Thyroid gland (tissue), 4 donors: ENCODE data around the gene USP19. TPM values are rescaled to one million over a fixed set of nuclear protein-coding genes. Genes with fewer than 3 reads are reported as not detected.

Experiments
- DNase-seq, 2 donors: peaks; one replicate each; pipeline ENCODE4 v3.0.0-alpha.2; 2019
- H3K27ac ChIP-seq, 3 donors: fragments of 200-600 bp; sonication (generic); 1 replicate in 2 of 3; 2 replicates in 1 of 3; pipeline ENCODE4 v1.5.1; 2016 to 2019; ENCODE audit warnings: mild to moderate bottlenecking in 1 of 3, moderate library complexity in 1 of 3
- H3K27me3 ChIP-seq: fragments of 200-600 bp; sonication (generic); one replicate; pipeline ENCODE4 v1.5.1; 2019
- H3K36me3 ChIP-seq, 2 donors: fragments of 200-600 bp; sonication (generic); one replicate each; pipeline ENCODE4 v1.5.1; 2016 to 2019
- H3K4me1 ChIP-seq, 2 donors: fragments of 200-600 bp; sonication (generic); one replicate each; pipeline ENCODE4 v1.5.1; 2017 to 2019
- H3K4me3 ChIP-seq, 3 donors: fragments of 200-600 bp; sonication (generic); replicated peaks in 1 of 3; 1 replicate in 2 of 3; 2 replicates in 1 of 3; pipeline ENCODE4 v1.5.1; 2016; ENCODE audit warnings: mild to moderate bottlenecking in 1 of 3
- H3K9me3 ChIP-seq: fragments of 200-600 bp; sonication (generic); one replicate; pipeline ENCODE4 v1.5.1; 2017
- CTCF ChIP-seq, 6 experiments: fragments of 200-600 bp in 3 of 6; fragments of 450-650 bp in 3 of 6; sonication (generic) in 3 of 6; IDR thresholded peaks; one replicate each; pipeline ENCODE4 v1.5.1; 2016 to 2019; ENCODE audit warnings: antibody characterized with exemption in 6 of 6, mild to moderate bottlenecking in 2 of 6, inconsistent platforms in 1 of 6, moderate library complexity in 1 of 6
- POLR2A ChIP-seq, 2 donors: fragments of 450-650 bp; IDR thresholded peaks; one replicate each; pipeline ENCODE4 v1.6.1; 2017; ENCODE audit warnings: antibody characterized with exemption in 2 of 2, mild to moderate bottlenecking in 2 of 2, moderate library complexity in 1 of 2
- WGBS, 2 donors: methylation state at CpG; one replicate each; pipeline ENCODE4 v1.1.5; 2017; 5-methylcytosine and 5-hydroxymethylcytosine counted together
- intact Hi-C: fragments of 100-400 bp; cut with DNase I; formaldehyde crosslinking; loops from one replicate; pipeline ENCODE4 v1.15.1; 2023
- total RNA-seq, 4 donors: library from RNA; depleted of rRNA; stranded (reverse); fragments of >200 nt; gene quantifications; one replicate each; pipeline ENCODE4 v1.2.3, GENCODE V29; 2016

Gene USP19
- total RNA-seq, 4 donors from 2014 or later = 72.3 to 104 (median 77.4) TPM

- H3K4me1 ChIP-seq = peaks cover 15 to 19% of the 10 kb centered on the region in 2 donors
- 3 to 4% methylated on average over 25 to 30 of the region's 30 CpGs for WGBS, 2 donors
Observed at GRCh38 chr3:49133226-49133951, 12.8 kb upstream of the USP19 start.

GRCh38 chr3:49132437-49133225 lies 12.0 kb upstream of the USP19 start, which contains the start of gene LAMB2:
Gene LAMB2, minus strand, starts transcription at chr3:49133050. Its CDS starts 183 bp downstream, at chr3:49132867.
- H3K36me3 ChIP-seq = peaks cover 17 to 22% of the 10 kb centered on the region in 2 donors
- no peaks in the 10 kb centered on the region for H3K9me3 ChIP-seq
- H3K4me3 ChIP-seq = peak within 1 kb of the TSS; percentile 11 to 93 (median 71)
- intact Hi-C loops = no loop called here
- no peaks in the 10 kb centered on the region for H3K27me3 ChIP-seq
- peak within 1 kb of the TSS; percentile 82 to 94 (median 93) for H3K27ac ChIP-seq
- TF ChIP-seq POLR2A (IDR thresholded peaks at IDR 0.05) (peak in 1 of 2 donors; percentile 59), CTCF (IDR thresholded peaks at IDR 0.05) (peak in 1 of 6 experiments; percentile 7)
- H3K4me1 ChIP-seq = peaks cover 15 to 19% of the 10 kb centered on the region in 2 donors
- DNase-seq = peak; percentile 79 to 80
- WGBS, 2 donors = 9 to 11% methylated on average over 25 to 26 of the region's 28 CpGs

More at GRCh38 chr3:49133226-49133951, 12.8 kb upstream of the USP19 start:
- peak overlapping the region; percentile 6 to 93 (median 71) for H3K4me3 ChIP-seq
- H3K27me3 ChIP-seq = no peaks in the 10 kb centered on the region
- H3K27ac ChIP-seq = peak overlapping the region; percentile 82 to 94 (median 93)
- peak in 1 of 6 experiments; percentile 9 for TF ChIP-seq CTCF (IDR thresholded peaks at IDR 0.05)
- TF ChIP-seq POLR2A (IDR thresholded peaks at IDR 0.05) = peak in 1 of 2 donors; percentile 23
- peaks cover 12 to 19% of the 10 kb centered on the region in 2 donors for H3K36me3 ChIP-seq
- DNase-seq = peak; percentile 88
- intact Hi-C loops = no loop called here
- no peaks in the 10 kb centered on the region for H3K9me3 ChIP-seq

- H3K27me3 ChIP-seq = no peaks in the 10 kb centered on the region
- 47 to 55% methylated on average over 9 of the region's 9 CpGs for WGBS, 2 donors
- peak overlapping the region; percentile 82 to 94 (median 93) for H3K27ac ChIP-seq
- no peaks in the 10 kb centered on the region for H3K9me3 ChIP-seq
- peaks cover 15 to 19% of the 10 kb centered on the region in 2 donors for H3K4me1 ChIP-seq
- H3K4me3 ChIP-seq = peak overlapping the region; percentile 11 to 93 (median 71)
- DNase-seq = no peak
- TF ChIP-seq CTCF (IDR thresholded peaks at IDR 0.05) (no peak), POLR2A (IDR thresholded peaks at IDR 0.05) (no peak)
- peaks cover 22 to 24% of the 10 kb centered on the region in 2 donors for H3K36me3 ChIP-seq
- intact Hi-C loops = no loop called here
Observed at GRCh38 chr3:49132073-49132436, 11.4 kb upstream of the USP19 start.

GRCh38 chr3:49131576-49131975 lies 11.0 kb upstream of the USP19 start:
- TF ChIP-seq POLR2A (IDR thresholded peaks at IDR 0.05) = no peak
- TF ChIP-seq CTCF (IDR thresholded peaks at IDR 0.05) = no peak
- Histone ChIP-seq H3K27ac (peak overlapping the region in 2 of 3 donors; percentile 82 to 93), H3K9me3 (no peaks in the 10 kb centered on the region), H3K4me1 (peaks cover 15 to 19% of the 10 kb centered on the region in 2 donors), H3K4me3 (peak overlapping the region in 1 of 3 donors; percentile 71), H3K36me3 (peaks cover 26 to 28% of the 10 kb centered on the region in 2 donors), H3K27me3 (no peaks in the 10 kb centered on the region)
- WGBS, 2 donors = 96 to 97% methylated on average over 4 to 6 of the region's 6 CpGs
- DNase-seq = no peak
- intact Hi-C loops = no loop called here
